ENCODE measurements around the gene TRAPPC14. TPM values are rescaled to one million over a fixed set of nuclear protein-coding genes. Genes with fewer than 3 reads are reported as not detected.

The TRAPPC14 gene
- total and polyA plus RNA-seq, 2 experiments from 2014 or later, result 5.8 to 7.0 TPM

- Histone ChIP-seq H3K27ac (no peak overlapping the region), H2AFZ (no peak overlapping the region), H3K4me2 (ENCODE audit: unreplicated experiment) (no peak overlapping the region), H3K36me3 (ENCODE audit: low read depth) (no peaks in the 10 kb centered on the region; the same call in 1 of the 2 replicates), H3K4me3 (no peak overlapping the region), H3K4me1 (ENCODE audit: insufficient read depth) (peaks cover 11% of the 10 kb centered on the region; the same call in 1 of the 2 replicates), H3K27me3 (replicated peaks; ENCODE audit: insufficient read depth) (no peaks in the 10 kb centered on the region), H3K9me3 (ENCODE audit: low read depth) (no peaks in the 10 kb centered on the region), H3K9ac (no peak overlapping the region), H3K9me2 (ENCODE audit: insufficient read depth) (no peaks in the 10 kb centered on the region), H3F3A (ENCODE audit: insufficient read depth) (peaks cover 6% of the 10 kb centered on the region; the same call in 1 of the 2 replicates), H4K20me1 (ENCODE audit: insufficient read depth) (no peaks in the 10 kb centered on the region; the same call in 1 of the 2 replicates), H3K79me2 (ENCODE audit: insufficient read depth) (peaks cover 45% of the 10 kb centered on the region)
- in situ Hi-C loops (cut with MboI), result no loop called here
- no peak for TF ChIP-seq EZH2phosphoT487 (IDR thresholded peaks at IDR 0.05; ENCODE audit: insufficient read depth, low read depth)
- no peak for TF ChIP-seq EZH2 (IDR thresholded peaks at IDR 0.05; ENCODE audit: insufficient read depth, poor library complexity, severe bottlenecking)
- no peak for DNase-seq
- 88 to 89% methylated on average over 18 of the region's 18 CpGs for WGBS, 2 experiments (ENCODE audit: low coverage in 1 of 2, low lambda C conversion rate in 2 of 2, missing lambda C conversion rate in 2 of 2)
These were observed 5.4 kb downstream of the TRAPPC14 start for GRCh38 chr7:100152937-100153666.

- H3K4me1 ChIP-seq (ENCODE audit: insufficient read depth), result peaks cover 12% of the 10 kb centered on the region; the same call in 1 of the 2 replicates
- DNase-seq, result no peak
- H3K4me2 ChIP-seq (ENCODE audit: unreplicated experiment), result no peak overlapping the region
- no peak overlapping the region for H3K27ac ChIP-seq
- no peak overlapping the region for H2AFZ ChIP-seq
- in situ Hi-C loops (cut with MboI), result no loop called here
- H3K79me2 ChIP-seq (ENCODE audit: insufficient read depth), result peaks cover 38% of the 10 kb centered on the region
- H3K27me3 ChIP-seq (replicated peaks; ENCODE audit: insufficient read depth), result no peaks in the 10 kb centered on the region
- H4K20me1 ChIP-seq (ENCODE audit: insufficient read depth), result no peaks in the 10 kb centered on the region; the same call in 1 of the 2 replicates
- no peaks in the 10 kb centered on the region for H3K9me2 ChIP-seq (ENCODE audit: insufficient read depth)
- H3F3A ChIP-seq (ENCODE audit: insufficient read depth), result peaks cover 6% of the 10 kb centered on the region; the same call in 1 of the 2 replicates
- H3K36me3 ChIP-seq (ENCODE audit: low read depth), result no peaks in the 10 kb centered on the region; the same call in 1 of the 2 replicates
- H3K9ac ChIP-seq, result no peak overlapping the region
- no peak for TF ChIP-seq EZH2 (IDR thresholded peaks at IDR 0.05; ENCODE audit: insufficient read depth, poor library complexity, severe bottlenecking)
- no peak for TF ChIP-seq EZH2phosphoT487 (IDR thresholded peaks at IDR 0.05; ENCODE audit: insufficient read depth, low read depth)
- H3K9me3 ChIP-seq (ENCODE audit: low read depth), result no peaks in the 10 kb centered on the region
- H3K4me3 ChIP-seq, result no peak overlapping the region
These were observed 6.1 kb downstream of the TRAPPC14 start for GRCh38 chr7:100152404-100152803.

- H3K4me1 ChIP-seq (ENCODE audit: insufficient read depth), result peaks cover 12% of the 10 kb centered on the region; the same call in 1 of the 2 replicates
- peaks cover 28% of the 10 kb centered on the region for H3K79me2 ChIP-seq (ENCODE audit: insufficient read depth)
- H2AFZ ChIP-seq, result peak within 1 kb of the TSS; percentile 94
- in situ Hi-C loops (cut with MboI), result no loop called here
- peak within 1 kb of the TSS; percentile 13; the same call in 1 of the 2 replicates for H3K27ac ChIP-seq
- DNase-seq, result peak; percentile 100
- no peaks in the 10 kb centered on the region for H3K9me3 ChIP-seq (ENCODE audit: low read depth)
- no peaks in the 10 kb centered on the region for H4K20me1 ChIP-seq (ENCODE audit: insufficient read depth)
- TF ChIP-seq EZH2 (IDR thresholded peaks at IDR 0.05; ENCODE audit: insufficient read depth, poor library complexity, severe bottlenecking) (no peak), EZH2phosphoT487 (IDR thresholded peaks at IDR 0.05; ENCODE audit: insufficient read depth, low read depth) (no peak)
- 1 to 3% methylated on average over 42 to 46 of the region's 46 CpGs for WGBS, 2 experiments (ENCODE audit: low coverage in 1 of 2, low lambda C conversion rate in 2 of 2, missing lambda C conversion rate in 2 of 2)
- H3K9me2 ChIP-seq (ENCODE audit: insufficient read depth), result no peaks in the 10 kb centered on the region
- H3K4me3 ChIP-seq, result peak within 1 kb of the TSS; percentile 92
- H3F3A ChIP-seq (ENCODE audit: insufficient read depth), result peaks cover 11% of the 10 kb centered on the region
- no peaks in the 10 kb centered on the region for H3K27me3 ChIP-seq (replicated peaks; ENCODE audit: insufficient read depth)
- H3K36me3 ChIP-seq (ENCODE audit: low read depth), result no peaks in the 10 kb centered on the region
- H3K9ac ChIP-seq, result peak within 1 kb of the TSS; percentile 87
- peak within 1 kb of the TSS; percentile 89 for H3K4me2 ChIP-seq (ENCODE audit: unreplicated experiment)
These were observed 9.8 kb downstream of the TRAPPC14 start, which contains the start of gene LAMTOR4 for GRCh38 chr7:100148559-100149328. Gene LAMTOR4, plus strand, starts transcription at chr7:100148918. Its CDS starts 55 bp downstream, at chr7:100148973.

- no peak for DNase-seq
- Histone ChIP-seq H2AFZ (peak overlapping the region; percentile 94), H3F3A (ENCODE audit: insufficient read depth) (peaks cover 11% of the 10 kb centered on the region), H3K79me2 (ENCODE audit: insufficient read depth) (peaks cover 28% of the 10 kb centered on the region), H3K4me3 (peak overlapping the region; percentile 92), H3K9me2 (ENCODE audit: insufficient read depth) (no peaks in the 10 kb centered on the region), H3K9me3 (ENCODE audit: low read depth) (no peaks in the 10 kb centered on the region), H3K4me1 (ENCODE audit: insufficient read depth) (peaks cover 12% of the 10 kb centered on the region; the same call in 1 of the 2 replicates), H3K9ac (peak overlapping the region; percentile 45), H3K27me3 (replicated peaks; ENCODE audit: insufficient read depth) (no peaks in the 10 kb centered on the region), H4K20me1 (ENCODE audit: insufficient read depth) (no peaks in the 10 kb centered on the region), H3K36me3 (ENCODE audit: low read depth) (no peaks in the 10 kb centered on the region), H3K4me2 (ENCODE audit: unreplicated experiment) (peak overlapping the region; percentile 82), H3K27ac (peak overlapping the region; percentile 13; the same call in 1 of the 2 replicates)
- 10% methylated on average over 13 to 14 of the region's 14 CpGs for WGBS, 2 experiments (ENCODE audit: low coverage in 1 of 2, low lambda C conversion rate in 2 of 2, missing lambda C conversion rate in 2 of 2)
- TF ChIP-seq EZH2phosphoT487 (IDR thresholded peaks at IDR 0.05; ENCODE audit: insufficient read depth, low read depth) (no peak), EZH2 (IDR thresholded peaks at IDR 0.05; ENCODE audit: insufficient read depth, poor library complexity, severe bottlenecking) (no peak)
- in situ Hi-C loops (cut with MboI), result no loop called here
These were observed 10.3 kb downstream of the TRAPPC14 start for GRCh38 chr7:100148225-100148558.

Data from GM23248 (cell line).